ENCODE results near the gene CMC2.

Gene CMC2

GRCh38 chr16:80971819-80972218 lies 34.9 kb downstream of the CMC2 start:
- Mint-ChIP-seq H3K27ac (no peak overlapping the region), H3K36me3 (peaks cover 51% of the 10 kb centered on the region), H3K9me3 (no peaks in the 10 kb centered on the region), H3K4me1 (no peaks in the 10 kb centered on the region), H3K4me3 (no peak overlapping the region), H3K27me3 (no peaks in the 10 kb centered on the region)
- no peak for ATAC-seq

- Mint-ChIP-seq H3K4me1 (no peaks in the 10 kb centered on the region), H3K27me3 (no peaks in the 10 kb centered on the region), H3K27ac (no peak overlapping the region)
These were observed 37.6 kb downstream of the CMC2 start for GRCh38 chr16:80969114-80969484.

DNA sequence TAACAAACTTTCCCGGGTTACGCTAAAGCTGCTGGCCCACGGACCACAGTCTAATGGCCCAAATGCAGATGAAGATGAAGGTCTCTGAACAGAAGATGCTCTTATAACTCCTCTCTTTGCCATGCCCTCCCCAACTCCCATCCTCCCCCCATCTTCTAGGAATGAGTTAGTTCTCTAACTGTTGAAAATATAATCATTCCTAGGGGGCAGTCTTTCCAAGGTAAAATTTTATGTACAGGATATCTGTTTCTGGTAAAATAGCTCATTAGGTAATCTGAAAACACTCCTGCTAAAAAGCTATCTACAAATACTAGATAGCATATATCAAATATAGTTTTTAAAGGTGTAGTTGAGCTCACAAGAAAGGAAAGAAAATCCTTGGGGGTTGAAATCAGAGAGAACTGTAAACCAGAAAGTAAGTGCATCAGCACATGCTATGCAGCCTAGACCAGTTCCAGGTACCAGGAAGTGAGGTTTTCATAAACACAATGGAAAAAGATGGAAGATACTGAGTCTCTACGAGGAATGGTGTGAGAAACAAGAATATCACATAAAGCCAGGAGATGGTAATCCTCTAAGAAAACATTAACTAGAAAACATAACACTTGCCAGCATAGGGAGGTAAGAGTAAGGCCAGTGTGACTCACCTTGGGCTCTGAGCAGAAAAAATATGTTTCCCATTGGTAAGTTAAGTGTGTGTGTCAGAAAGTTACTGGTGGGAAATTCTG lies 38.1 kb downstream of the CMC2 start:
- Mint-ChIP-seq H3K36me3 (peaks cover 32% of the 10 kb centered on the region), H3K27me3 (no peaks in the 10 kb centered on the region), H3K4me3 (no peak overlapping the region), H3K4me1 (no peaks in the 10 kb centered on the region), H3K27ac (no peak overlapping the region), H3K9me3 (no peaks in the 10 kb centered on the region)
- no peak for ATAC-seq

More at GRCh38 chr16:80969114-80969484, 37.6 kb downstream of the CMC2 start:
- H3K4me3 Mint-ChIP-seq = no peak overlapping the region
- peaks cover 38% of the 10 kb centered on the region for H3K36me3 Mint-ChIP-seq
- H3K9me3 Mint-ChIP-seq = no peaks in the 10 kb centered on the region
- ATAC-seq = no peak

DNA sequence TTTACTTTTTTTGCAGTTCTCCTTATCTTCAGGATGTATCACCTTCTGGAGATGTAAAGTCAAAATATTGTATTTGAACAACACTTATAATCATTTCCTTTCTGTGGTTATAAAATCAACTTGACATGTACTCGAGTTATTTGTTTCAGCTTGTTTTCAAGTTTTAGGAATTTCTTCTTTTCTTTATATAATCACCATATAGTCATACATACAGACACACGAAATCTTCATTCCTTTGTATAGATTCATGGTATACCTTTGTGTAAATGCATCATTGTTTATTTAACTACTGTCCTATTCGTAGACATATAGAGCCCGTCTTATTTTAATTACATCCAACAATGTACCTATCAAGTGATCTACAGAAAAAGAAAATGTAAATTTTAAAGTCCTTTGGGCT lies 40.1 kb downstream of the CMC2 start:
- Mint-ChIP-seq H3K4me1 (no peaks in the 10 kb centered on the region), H3K27ac (no peak overlapping the region), H3K9me3 (peaks cover 2% of the 10 kb centered on the region), H3K27me3 (no peaks in the 10 kb centered on the region), H3K36me3 (peaks cover 21% of the 10 kb centered on the region), H3K4me3 (no peak overlapping the region)
- no peak for ATAC-seq

DNA sequence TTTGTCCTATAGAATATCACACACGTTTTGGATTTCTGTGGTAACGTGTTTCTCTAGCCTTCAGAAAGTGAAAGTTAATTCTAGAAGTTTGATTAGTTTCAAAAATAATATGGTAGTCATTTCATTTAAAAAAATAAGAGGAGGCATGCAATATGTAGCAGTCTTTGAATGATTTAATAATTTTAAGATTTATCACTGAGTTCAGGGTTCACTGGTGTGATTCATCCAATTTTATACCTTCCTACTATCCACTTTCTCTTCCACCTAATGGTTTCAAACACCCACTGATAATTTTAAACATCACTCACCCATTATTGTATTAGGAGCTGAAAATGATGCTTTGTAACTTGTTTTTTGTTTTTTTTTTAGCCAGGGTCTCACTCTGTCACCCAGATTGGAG lies 42.3 kb downstream of the CMC2 start:
- H3K9me3 Mint-ChIP-seq = peaks cover 15% of the 10 kb centered on the region
- ATAC-seq = no peak
- no peaks in the 10 kb centered on the region for H3K4me1 Mint-ChIP-seq
- peaks cover 31% of the 10 kb centered on the region for H3K36me3 Mint-ChIP-seq
- H3K4me3 Mint-ChIP-seq = no peak overlapping the region
- H3K27ac Mint-ChIP-seq = no peak overlapping the region
- H3K27me3 Mint-ChIP-seq = no peaks in the 10 kb centered on the region

- no peak for ATAC-seq
- no peaks in the 10 kb centered on the region for H3K27me3 Mint-ChIP-seq
- peaks cover 24% of the 10 kb centered on the region for H3K36me3 Mint-ChIP-seq
- peaks cover 25% of the 10 kb centered on the region for H3K9me3 Mint-ChIP-seq
- H3K27ac Mint-ChIP-seq = no peak overlapping the region
- H3K4me1 Mint-ChIP-seq = no peaks in the 10 kb centered on the region
- H3K4me3 Mint-ChIP-seq = no peak overlapping the region
These were observed 43.8 kb downstream of the CMC2 start for GRCh38 chr16:80962879-80963278.

DNA sequence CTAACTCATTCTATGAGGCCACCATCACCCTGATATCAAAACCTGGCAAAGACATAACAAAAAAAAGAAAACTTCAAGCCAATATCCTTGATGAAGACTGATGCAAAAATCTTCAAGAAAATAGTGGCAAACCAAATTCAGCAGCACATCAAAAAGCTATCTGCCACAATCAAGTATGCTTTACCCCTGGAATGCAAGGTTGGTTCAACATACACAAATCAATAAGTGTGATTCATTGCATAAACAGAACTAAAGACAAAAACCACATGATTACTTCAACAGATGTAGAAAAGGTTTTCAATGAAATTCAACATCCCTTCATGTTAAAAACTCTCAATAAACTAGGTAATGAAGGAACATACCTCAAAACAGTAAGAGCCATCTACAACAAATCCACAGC lies 48.4 kb downstream of the CMC2 start:
- ATAC-seq = no peak
- Mint-ChIP-seq H3K27ac (no peak overlapping the region), H3K4me1 (no peaks in the 10 kb centered on the region), H3K27me3 (no peaks in the 10 kb centered on the region), H3K4me3 (no peak overlapping the region), H3K9me3 (peaks cover 46% of the 10 kb centered on the region), H3K36me3 (peaks cover 30% of the 10 kb centered on the region)

- H3K36me3 Mint-ChIP-seq = peaks cover 18% of the 10 kb centered on the region
These were observed 51.7 kb downstream of the CMC2 start for GRCh38 chr16:80954985-80955384.

DNA sequence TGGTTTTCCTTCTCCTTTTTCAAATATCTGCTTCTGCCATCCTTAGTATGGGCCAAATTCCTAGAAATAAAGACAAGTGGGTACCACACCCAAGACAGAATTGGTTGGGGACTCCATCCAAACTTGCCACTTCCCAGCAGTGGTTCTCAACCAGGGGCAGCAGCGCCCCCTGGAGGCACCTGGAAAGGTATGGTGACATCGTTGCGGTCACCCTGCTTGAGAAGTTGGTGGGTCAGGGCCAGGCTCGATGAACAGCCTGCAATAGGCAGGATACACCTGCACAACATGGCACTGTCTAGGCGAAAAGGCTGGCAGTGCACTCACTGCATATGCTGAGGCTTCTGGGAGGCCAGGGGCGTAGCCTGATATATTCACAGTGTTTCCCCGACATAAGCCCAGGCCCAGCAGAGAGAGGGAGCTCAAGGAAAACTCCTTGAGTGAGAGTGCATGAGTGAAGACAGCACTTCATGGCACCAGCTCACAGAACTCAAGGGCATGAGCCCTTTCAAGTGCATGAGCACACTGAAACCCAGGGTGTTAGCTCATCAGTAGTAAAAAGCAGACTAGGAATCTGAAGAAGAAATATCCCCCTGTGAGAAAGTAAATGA lies 57.7 kb downstream of the CMC2 start:
- ATAC-seq = no peak
- Mint-ChIP-seq H3K4me1 (no peaks in the 10 kb centered on the region), H3K9me3 (peaks cover 3% of the 10 kb centered on the region), H3K27me3 (peaks cover 40% of the 10 kb centered on the region), H3K27ac (no peak overlapping the region), H3K36me3 (peaks cover 7% of the 10 kb centered on the region), H3K4me3 (no peak overlapping the region)

More at GRCh38 chr16:80954985-80955384, 51.7 kb downstream of the CMC2 start:
- Mint-ChIP-seq H3K27ac (no peak overlapping the region), H3K9me3 (peaks cover 41% of the 10 kb centered on the region), H3K4me1 (no peaks in the 10 kb centered on the region), H3K4me3 (no peak overlapping the region), H3K27me3 (no peaks in the 10 kb centered on the region)
- ATAC-seq = no peak

DNA sequence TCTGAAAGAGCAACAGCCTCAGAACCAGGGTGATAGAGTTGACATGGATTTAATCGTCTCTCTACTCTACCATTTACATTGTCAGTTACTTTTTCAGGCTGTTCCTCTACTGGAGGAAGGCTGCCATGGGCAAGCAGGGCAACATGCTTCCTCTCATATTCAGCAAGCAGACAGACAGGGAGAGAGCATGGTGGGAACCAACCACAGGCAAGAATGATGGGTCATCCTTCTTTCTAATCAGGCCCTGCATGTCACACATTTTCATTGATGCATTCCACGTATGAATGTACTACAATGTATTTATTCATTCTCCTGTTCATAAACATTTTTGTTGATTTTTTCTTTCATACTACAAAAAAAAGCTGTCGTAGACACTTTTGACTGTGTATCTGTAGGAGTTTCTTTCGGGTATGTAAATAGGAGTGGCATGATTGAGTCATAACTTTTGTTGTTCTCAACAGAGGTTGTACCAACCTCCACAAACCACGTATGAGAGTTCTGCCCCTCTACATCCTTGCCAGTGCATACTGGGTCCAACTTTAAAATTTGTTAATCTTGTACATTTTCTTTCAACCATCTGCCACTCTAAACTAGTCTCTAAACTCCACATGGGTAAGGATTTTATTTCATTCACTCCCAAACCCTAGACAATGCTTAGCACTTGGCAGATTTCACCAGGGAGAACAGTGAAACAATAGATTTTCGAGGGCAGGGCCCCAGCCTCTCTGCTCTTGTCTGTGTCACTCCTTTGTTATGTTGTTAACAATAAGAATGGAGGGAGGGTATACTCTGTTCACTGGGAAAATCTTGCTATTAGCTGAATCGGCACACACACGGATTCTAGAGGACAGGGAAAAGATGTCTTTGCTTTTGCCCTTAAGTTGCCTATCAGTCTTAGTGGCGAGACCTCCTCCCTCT lies 58.7 kb downstream of the CMC2 start:
- Mint-ChIP-seq H3K27me3 (peaks cover 40% of the 10 kb centered on the region), H3K27ac (no peak overlapping the region), H3K4me3 (no peak overlapping the region), H3K4me1 (no peaks in the 10 kb centered on the region), H3K9me3 (peaks cover 9% of the 10 kb centered on the region), H3K36me3 (peaks cover 7% of the 10 kb centered on the region)
- no peak for ATAC-seq

DNA sequence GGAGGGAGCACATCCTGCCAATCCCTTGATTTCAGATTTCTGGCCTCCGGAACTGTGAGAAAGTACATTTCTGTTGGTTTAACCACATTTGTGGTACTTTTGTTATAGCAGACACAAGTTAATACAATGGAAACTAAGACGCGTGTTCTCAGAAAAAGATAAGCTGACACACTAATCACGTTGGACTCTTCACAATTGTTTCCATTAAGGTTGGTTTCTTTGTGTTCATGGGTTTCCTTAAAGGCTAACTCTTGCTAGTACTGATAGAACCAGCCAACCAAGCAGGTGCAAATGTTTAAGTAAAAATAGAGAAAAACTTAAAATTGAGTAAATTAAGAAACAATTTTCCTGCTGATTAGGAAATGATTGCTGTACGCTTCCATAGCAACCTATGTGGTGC lies 59.4 kb downstream of the CMC2 start:
- Mint-ChIP-seq H3K9me3 (peaks cover 12% of the 10 kb centered on the region), H3K27me3 (peaks cover 40% of the 10 kb centered on the region), H3K36me3 (peaks cover 5% of the 10 kb centered on the region), H3K4me3 (no peak overlapping the region), H3K27ac (no peak overlapping the region), H3K4me1 (no peaks in the 10 kb centered on the region)
- ATAC-seq = no peak

- Mint-ChIP-seq H3K4me1 (no peaks in the 10 kb centered on the region), H3K27me3 (peaks cover 40% of the 10 kb centered on the region), H3K4me3 (no peak overlapping the region), H3K36me3 (no peaks in the 10 kb centered on the region), H3K27ac (no peak overlapping the region), H3K9me3 (peaks cover 12% of the 10 kb centered on the region)
- no peak for ATAC-seq
These were observed 60.2 kb downstream of the CMC2 start for GRCh38 chr16:80946481-80946880.

GRCh38 chr16:80940069-80940856 lies 66.4 kb downstream of the CMC2 start:
- Mint-ChIP-seq H3K27me3 (peaks cover 20% of the 10 kb centered on the region), H3K4me3 (no peak overlapping the region), H3K9me3 (peaks cover 12% of the 10 kb centered on the region), H3K36me3 (no peaks in the 10 kb centered on the region), H3K27ac (no peak overlapping the region), H3K4me1 (no peaks in the 10 kb centered on the region)
- no peak for ATAC-seq

GRCh38 chr16:80938879-80939260 lies 67.8 kb downstream of the CMC2 start:
- Mint-ChIP-seq H3K4me1 (no peaks in the 10 kb centered on the region), H3K27me3 (peaks cover 24% of the 10 kb centered on the region), H3K27ac (no peak overlapping the region), H3K4me3 (no peak overlapping the region), H3K9me3 (peaks cover 12% of the 10 kb centered on the region), H3K36me3 (no peaks in the 10 kb centered on the region)
- ATAC-seq = no peak
